Stimulated activated CD8-positive, alpha-beta memory T cell treated with anti-CD3 and anti-CD28 coated beads, Interleukin-7, amount 100 ng/mL, for 24 hours (primary cell): ENCODE results near the gene PNPLA7.
"Not testable (repeated sequence)": the region's sequence is repeated elsewhere in the genome, so short reads cannot be mapped to it uniquely, and the experiment has no call there.

Experiments used
- DNase-seq: peaks from one replicate; pipeline ENCODE4 v3.0.0-alpha.2; 2020; ENCODE audit warnings: low read depth

The PNPLA7 gene

DNA sequence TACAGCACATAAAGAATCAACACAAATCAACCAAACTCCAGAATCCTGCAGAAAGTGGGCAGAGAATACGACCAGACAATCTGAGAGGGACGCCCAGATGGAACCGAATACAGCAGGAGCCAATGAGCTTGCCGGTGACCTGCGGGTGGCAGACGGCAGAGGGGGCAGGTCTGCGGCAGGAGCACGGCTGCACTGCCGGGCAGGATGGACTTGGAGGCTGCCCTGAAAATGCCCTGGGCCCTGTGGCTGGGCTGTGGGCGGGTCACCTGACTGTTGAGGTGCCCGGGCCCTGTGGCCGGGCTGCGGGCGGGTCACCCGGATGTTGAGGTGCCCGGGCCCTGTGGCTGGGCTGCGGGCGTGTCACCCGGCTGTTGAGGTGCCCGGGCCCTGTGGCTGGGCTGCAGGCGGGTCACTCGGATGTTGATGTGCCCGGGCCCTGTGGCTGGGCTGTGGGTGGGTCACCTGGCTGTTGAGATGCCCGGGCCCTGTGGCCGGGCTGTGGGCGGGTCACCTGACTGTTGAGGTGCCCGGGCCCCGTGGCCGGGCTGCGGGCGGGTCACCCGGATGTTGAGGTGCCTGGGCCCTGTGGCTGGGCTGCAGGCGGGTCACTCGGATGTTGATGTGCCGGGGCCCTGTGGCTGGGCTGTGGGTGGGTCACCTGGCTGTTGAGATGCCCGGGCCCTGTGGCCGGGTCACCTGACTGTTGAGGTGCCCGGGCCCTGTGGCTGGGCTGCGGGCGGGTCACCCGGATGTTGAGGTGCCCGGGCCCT is 36.2 kb downstream of the PNPLA7 start:
- not testable (repeated sequence) for DNase-seq

DNA sequence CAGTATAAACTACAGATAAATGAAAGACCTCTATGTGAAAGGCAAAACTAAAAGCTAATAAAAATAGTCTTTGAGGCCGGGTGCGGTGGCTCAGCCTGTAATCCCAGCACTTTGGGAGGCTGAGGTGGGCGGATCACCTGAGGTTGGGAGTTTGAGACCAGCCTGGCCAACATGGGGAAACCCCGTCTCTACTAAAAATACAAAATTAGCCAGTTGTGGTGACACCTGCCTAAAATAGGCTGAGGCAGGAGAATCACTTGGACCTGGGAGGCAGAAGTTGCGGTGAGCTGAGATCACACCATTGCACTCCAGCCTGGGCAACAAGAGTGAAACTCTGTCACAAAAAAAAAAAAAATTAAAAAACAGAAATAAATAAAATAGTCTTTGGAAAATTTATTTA is 37.1 kb downstream of the PNPLA7 start:
- not testable (repeated sequence) for DNase-seq

DNA sequence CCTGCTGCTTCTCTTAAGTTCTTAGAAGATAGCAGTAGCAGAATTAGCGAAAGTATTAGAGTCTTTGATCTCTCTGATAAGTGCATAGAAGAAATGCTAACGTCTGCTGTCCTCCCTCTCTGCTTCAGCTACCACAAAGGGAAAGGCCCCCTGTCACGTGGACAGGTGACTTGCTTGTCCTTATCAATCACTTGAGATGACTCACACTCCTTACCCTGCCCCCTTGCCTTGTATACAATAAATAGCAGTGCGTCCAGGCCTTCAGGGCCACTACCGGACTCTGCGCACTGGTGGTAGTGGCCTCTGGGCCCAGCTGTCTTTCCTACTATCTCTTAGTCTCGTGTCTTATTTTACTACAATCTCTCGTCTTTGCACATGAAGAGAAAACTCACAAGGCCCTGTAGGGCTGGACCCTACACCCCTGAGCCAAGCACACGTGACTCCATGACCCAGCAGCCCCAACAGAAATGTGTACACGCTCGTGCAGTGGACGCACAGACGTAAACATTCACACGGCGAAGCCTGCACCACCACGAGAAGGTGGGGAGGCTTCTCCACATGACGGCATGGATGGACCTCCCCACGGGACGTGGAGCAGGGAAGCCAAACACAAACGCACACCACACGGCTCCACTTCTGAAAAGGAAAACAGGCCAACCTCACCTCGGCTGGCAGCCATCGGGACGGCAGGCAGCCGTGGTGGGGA is 38.3 kb downstream of the PNPLA7 start:
- DNase-seq = no peak

DNA sequence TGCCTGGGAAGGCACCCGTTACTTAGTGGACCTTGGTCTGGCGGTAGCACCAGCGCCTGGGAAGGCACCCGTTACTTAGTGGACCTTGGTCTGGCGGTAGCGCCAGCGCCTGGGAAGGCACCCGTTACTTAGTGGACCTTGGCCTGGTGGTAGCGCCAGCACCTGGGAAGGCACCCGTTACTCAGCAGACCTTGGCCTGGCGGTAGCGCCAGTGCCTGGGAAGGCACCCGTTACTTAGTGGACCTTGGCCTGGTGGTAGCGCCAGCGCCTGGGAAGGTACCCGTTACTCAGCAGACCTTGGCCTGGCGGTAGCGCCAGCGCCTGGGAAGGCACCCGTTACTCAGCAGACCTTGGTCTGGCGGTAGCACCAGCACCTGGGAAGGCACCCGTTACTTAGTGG is 39.1 kb downstream of the PNPLA7 start:
- DNase-seq = not testable (repeated sequence)

DNA sequence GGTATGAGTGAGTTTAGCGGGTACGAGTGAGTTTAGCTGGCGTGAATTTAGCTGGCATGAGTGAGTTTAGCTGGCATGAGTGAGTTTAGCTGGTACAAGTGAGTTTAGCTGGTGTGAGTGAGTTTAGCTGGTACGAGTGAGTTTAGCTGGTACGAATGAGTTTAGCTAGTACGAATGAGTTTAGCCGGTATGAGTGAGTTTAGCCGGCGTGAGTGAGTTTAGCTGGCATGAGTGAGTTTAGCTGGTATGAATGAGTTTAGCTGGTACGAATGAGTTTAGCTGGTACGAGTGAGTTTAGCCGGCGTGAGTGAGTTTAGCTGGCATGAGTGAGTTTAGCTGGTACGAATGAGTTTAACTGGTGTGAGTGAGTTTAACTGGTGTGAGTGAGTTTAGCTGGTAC is 41.0 kb downstream of the PNPLA7 start:
- no peak for DNase-seq

DNA sequence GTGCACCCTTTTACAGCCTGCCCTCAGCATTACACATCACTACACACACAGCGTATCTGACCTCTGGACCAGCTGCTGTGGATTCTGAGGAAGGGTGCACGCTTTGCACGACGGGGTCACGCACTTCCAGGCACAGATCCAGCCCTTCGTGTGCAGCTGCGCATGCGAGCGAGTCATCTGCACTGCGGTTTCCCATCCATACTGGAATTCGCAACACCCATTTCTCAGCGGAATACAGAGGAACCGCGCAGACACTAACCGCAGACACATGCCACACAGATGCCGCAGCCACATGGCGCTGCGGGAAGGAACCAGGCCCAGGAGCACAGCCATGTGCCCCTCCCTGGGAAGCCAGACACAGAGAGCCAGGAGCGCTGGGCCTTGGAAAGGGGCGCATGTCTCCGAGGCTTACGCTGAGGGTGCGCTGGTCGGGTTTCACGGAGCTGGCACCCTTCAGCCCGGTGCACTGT is 43.5 kb downstream of the PNPLA7 start:
- no peak for DNase-seq

DNA sequence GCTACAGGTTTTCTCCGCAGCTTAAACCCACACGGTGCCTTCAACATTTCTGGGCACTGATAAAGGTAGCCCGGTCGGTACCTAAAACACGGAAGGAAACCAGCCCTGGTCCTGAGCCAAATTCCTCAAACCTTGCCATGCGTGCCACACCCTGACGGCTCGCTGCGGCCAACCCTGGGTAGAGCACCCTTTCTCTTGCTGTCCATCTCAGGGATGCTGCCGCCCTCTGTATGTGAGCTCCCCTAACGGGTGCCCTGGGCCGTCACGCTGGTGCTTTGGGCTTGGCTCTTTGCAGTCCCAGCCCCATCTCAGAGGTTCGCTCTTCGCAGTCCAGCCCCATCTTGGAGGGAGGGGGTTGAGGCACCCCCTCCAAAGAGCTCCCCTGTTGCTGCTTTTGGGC is 43.9 kb downstream of the PNPLA7 start:
- no peak for DNase-seq

DNA sequence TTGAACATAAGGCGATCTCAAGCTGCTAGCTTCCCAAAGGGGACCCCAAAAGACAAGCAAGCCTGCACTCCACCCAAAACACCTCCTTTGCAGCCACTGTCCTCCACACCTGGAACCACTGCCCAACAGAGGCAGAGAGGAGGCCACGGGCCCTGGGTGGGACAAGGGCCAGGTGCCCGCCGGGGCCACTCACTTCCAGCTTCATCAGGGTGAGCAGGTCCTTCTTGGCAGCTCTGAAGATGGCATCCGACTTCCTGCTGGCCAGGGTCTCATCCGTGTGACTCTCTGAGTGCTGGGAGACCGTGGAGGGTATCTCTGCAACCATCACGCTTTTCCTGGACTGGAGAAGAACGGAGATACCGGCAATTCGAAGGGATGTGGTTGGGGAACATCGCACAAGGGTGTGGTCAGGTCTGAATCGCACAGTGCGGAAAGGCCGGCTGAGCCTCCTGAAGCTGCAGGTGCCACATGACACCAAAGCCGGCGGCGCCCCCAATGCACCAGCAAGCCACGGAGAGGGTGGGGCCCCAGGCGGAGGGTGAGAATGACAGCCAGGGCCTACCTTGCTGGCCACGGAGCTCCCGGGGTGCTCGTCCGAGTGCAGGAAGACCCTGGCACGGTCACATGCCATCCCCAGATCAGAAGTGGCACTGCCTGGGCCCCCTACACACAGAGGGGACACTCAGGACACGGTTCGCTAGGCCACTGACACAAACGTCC is 44.6 kb downstream of the PNPLA7 start:
- DNase-seq = no peak

DNA sequence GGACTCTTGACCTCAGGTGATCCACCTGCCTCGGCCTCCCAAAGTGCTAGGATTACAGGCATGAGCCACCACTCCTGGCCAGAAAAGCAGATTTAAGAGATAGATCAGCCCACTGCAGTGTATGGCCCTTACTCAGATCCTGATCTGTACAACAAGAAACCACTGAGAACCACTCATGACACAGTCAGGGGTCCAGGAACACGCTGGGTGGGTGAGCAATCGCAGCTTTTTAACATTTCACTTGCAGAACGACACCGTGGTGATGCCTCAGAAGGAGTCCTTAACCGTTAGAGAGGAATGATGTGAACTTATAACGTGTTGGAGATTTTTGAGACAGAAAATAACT is 45.8 kb downstream of the PNPLA7 start:
- DNase-seq = no peak

DNA sequence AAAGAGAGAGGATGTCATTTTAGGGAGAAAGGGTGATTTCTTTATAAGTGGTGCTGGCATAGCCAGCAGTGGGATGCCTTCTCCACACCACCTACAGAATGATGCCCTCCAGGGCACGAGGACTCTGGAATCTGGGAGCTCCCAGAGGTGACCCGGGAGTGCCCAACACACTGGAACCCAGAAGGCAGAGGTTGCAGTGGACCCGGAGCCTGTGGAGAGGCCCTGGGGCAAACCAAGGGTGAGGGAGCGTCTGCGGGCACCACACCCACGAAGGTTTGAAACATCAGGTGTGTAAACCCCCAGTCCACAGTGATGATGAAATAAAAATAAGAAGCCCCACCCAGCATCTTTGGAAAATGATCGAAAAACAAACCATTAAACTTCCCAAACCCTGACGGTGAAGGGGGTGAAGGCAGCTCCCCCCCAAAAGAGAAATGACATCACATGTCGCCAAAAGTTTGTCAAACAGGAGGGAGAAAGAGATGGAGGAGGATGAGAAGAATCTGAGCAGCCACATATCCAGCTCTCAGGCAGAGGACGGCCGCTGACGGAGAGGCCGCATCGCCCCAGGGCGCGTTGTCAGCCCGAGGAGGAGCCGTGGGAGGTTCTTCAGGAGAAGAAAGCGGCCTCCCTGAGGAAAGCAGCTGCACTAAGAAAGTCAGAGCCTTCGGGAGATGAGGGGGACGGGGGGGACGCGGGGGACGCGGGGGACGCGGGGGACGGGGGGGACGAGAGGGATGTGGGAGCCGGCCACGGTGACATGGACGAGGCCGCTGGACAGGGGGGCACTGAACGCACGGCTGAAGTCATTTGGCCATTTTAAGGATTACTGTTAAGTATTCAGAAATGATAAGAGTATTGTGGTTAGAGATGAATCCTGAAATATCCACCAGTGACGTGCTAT is 47.9 kb downstream of the PNPLA7 start:
- DNase-seq = no peak

DNA sequence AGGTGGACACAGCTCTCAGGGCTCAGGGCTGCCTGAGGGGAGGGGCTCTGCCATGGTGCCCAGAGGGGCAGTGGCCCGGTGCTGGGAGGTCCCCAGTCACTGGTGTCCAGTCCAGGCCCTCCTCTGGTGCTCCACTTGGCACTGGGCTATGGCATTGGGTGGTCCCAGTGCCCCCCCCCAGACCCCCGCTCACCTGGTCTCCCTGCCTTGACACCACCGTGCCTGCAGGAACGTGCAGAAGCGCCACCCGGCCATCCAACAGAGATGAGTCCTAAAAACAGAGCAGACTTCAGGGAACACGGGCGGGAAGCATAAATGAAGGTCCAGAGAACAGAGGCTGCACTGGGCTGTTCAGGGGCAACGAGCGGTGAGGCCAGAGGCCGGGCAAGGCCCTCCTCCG is 48.7 kb downstream of the PNPLA7 start:
- no peak for DNase-seq

DNA sequence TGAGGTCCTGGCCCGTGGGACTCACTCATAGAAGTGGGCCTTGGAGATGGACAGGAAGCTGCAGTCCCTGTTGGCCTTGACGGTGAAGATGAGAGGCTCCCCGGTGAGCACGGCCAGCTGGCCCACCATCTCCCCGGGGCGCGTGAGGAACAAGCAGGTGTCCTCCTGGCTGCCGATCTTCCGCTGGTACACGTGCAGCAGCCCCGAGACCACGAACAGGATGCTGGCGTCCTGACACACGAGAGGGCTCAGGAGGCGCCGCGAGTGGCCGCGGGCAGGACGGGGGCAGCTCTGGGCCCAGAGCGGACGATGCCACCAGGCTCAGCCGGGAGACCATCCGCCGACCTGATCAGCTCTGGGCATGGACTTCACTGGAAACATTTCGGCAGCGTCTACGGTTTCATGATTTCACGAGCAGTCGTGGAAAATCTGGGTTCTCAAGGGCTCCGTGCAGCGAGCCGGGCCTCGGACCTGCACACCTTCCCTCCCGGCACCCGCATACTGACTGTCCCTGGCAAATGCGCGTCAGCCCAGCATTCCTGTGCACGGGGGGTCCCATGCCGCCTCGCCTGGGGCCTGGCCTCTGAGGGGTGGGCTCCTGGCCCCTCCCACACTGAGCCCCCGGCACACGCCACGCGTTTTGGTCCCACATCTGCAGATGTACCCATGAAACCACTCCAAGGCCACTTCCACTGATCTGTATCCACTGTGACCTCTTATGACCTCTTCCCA is 49.4 kb downstream of the PNPLA7 start:
- DNase-seq = no peak

DNA sequence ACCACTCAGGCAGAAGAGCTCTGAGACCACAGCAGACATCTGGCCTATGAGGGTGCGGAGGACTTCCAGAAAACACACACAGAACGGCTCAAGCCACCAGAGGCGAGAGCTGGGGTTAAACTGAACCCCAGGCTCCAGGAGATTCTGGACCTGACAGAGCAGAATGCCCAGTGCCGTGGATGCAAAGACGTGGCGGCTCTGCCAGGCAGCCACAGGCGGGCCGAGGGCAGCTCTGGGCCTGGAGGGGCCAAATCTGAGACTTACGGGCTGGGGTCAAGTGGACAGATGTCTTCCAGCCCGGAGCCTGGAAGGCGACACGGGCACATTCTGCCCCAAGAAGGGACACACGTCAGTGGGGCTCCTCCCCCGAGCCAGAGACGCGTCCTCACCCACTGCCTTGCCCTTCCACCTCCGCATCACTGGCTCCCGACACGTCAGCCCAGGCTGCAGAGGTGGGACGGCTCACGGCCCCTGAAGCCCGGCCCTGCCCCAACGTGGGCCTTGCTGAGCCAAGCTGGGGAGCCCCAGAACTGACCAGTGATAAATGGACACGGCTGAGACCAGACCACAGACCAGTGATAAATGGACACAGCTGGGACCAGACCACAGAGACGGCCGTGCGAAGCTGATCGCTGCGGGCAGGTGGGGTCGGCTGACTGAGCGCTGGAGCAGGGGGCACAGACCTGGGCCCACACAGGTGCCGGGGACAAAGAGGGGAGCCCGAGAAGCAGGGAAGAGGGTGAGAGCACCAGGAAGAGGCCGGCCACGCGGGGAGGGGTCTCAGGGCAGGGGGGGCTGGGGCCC is 50.1 kb downstream of the PNPLA7 start:
- DNase-seq = no peak

DNA sequence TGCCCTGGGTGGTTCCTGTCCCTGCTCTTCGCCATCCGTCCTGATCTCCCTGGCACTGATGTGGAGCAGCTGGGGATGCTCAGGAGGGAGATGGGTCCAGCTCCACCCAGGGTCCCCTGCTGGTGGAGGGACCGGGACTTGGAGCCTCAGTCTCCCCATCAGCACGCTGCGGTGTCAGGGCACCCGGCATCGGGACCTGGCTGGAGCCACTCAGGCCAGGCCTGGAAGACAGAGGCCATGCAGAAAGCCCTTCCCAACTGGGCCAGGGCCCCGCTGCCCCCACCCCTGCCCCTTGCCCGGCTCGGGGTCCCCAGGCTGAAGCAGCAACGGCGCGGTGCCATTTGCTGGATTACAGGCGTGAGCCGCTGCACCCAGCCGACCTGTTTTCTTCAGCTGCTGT is 50.8 kb downstream of the PNPLA7 start:
- DNase-seq = no peak

DNA sequence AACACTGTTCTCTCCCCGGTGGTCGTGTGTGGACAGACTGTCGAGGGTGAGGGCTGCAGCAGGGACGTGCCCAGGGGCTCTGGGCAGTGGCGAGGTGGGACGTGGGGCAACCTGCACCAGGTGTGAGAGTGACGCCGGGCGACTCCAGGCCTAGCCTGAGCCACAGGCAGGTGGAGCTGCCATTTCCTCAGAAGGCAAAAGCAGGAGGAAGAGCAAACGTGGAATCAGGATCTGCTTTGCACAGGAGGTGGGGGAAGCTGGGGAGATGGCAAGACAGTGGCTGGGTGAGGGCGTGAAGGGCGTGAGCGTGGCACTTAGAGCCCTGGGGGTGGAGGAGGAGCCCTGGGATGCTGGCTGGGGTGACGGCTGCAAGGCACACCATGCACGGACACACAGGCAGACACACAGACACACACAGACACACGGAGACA is 51.5 kb downstream of the PNPLA7 start:
- no peak for DNase-seq

DNA sequence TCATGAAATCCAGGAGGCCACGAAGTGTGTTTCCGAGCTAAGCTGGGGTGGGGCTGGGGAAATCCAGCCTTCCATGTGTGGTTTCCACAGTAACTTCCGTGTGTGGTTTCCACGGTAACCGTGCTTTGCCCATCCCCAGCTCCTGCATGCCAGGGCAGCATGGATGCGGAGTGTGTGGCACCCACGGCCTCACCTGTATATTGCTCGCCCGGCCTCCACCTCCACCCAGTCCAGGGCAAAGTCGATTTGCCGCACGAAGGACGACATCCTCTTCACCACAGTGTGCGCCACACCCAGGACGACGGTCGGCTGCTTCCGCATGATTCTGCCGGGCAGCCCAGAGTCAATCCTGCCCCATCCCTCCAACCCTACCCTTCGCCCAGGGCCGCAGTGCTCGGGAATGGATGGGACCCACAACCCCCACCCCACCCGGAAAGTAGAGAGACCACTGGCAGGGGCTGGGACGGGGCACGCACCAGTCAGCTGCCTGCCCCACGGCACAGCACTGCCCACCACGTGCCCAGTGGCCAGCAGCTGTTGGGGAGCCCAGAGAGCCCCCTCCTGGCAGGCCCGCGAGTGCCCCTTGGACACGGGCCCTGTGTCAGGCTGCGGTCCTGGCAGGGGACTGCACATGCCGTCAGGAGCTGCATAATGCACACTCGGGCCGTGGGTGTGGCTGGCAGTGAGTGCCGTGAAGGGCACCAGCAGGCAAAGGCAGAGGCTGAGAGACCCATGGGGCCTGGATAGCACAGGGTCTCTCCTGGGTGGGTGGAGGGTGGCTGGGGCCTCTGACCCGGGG is 52.1 kb downstream of the PNPLA7 start:
- no peak for DNase-seq

DNA sequence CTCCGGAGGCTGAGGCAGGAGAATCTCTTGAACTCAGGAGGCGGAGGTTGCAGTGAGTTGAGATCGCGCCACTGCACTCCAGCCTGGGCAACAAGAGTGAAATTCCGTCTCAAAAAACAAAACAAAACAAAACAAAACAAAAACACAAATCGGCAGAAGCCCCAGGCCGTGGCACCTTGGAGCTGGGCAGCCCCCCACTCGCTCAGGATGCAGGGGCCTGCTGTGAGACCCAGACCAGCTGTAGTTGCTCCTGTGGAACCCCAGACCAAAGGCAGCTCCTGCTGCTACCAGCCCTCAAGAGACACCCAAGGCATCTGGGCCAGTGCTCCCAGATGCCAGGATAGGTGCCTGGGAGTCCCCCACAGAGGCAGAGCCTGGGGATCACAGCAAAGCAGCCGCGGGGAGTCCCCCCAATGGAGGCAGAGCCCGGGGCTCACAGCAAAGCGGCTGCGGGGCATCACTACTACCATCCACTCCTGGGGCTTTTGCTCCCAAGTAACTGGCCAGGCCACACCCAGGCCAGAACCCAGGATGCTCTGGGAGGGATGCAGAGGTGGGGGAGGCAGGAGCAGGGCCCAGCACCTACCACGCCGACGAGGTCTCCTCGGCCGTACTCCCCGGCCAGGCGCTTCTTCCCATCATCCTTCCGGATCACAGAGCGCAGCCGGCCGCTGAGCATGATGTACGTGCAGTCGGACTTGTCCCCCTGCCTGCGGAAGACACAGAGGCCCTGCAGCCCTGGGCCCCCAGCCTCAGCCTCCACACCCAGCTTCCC is 53.4 kb downstream of the PNPLA7 start:
- no peak for DNase-seq

DNA sequence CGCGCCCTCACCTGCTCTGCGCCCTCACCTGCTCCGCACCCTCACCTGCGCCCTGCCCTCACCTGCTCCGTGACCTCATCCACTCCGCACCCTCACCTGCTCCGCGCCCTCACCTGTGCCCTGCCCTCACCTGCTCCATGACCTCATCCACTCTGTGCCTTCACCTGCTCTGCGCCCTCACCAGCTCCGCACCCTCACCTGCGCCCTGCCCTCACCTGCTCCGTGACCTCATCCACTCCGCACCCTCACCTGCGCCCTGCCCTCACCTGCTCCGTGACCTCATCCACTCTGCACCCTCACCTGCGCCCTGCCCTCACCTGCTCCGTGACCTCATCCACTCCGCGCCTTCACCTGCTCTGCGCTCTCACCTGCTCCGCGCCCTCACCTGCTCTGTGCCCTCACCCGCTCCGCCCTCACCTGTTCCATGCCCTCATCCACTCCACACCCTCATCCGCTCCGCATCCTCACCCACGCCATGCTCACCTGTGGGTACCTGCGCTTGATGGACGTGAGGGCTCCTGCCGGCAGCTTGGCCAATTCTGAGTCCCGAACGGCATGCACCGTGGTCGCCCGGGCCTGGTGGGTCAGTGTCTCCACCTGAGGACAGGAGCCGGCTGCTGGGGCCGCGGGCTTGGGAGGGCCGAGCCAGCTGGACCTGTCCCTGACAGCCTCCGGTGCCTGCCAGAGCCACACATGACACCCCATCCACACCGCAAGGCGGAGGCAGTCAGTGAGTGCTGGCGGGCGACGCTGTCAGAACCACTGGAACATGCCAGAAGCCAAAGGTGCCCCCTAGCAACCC is 55.5 kb downstream of the PNPLA7 start:
- DNase-seq = no peak
